SH-SY5Y (cell line): ENCODE measurements around the gene MBP.

Source experiments
- GATA2 ChIP-seq: IDR thresholded peaks from 2 replicates; pipeline ENCODE4 v1.6.1; 2011; ENCODE audit warnings: mild to moderate bottlenecking, low read depth, low read length
- GATA3 ChIP-seq: IDR thresholded peaks from 2 replicates; pipeline ENCODE4 v1.6.1; 2011; ENCODE audit warnings: low read depth, mild to moderate bottlenecking, low read length, moderate library complexity

Gene MBP

GRCh38 chr18:77071711-77072292 is 60.8 kb downstream of the MBP start:
- no peak for TF ChIP-seq GATA2
- TF ChIP-seq GATA3, result no peak

- TF ChIP-seq GATA3 (no peak), GATA2 (no peak)
These were observed 61.5 kb downstream of the MBP start for GRCh38 chr18:77071061-77071460.

GRCh38 chr18:77070627-77071026 is 62.0 kb downstream of the MBP start:
- no peak for TF ChIP-seq GATA3
- TF ChIP-seq GATA2, result no peak

- no peak for TF ChIP-seq GATA2
- TF ChIP-seq GATA3, result no peak
These were observed 62.7 kb downstream of the MBP start for GRCh38 chr18:77069931-77070330.

GRCh38 chr18:77069482-77069881 is 63.1 kb downstream of the MBP start:
- no peak for TF ChIP-seq GATA3
- TF ChIP-seq GATA2, result no peak

GRCh38 chr18:77068321-77069312 is 64.0 kb downstream of the MBP start:
- no peak for TF ChIP-seq GATA2
- no peak for TF ChIP-seq GATA3

GRCh38 chr18:77067291-77068061 is 65.1 kb downstream of the MBP start:
- TF ChIP-seq GATA2 (no peak), GATA3 (no peak)

GRCh38 chr18:77066689-77067088 is 65.9 kb downstream of the MBP start:
- TF ChIP-seq GATA3, result no peak
- TF ChIP-seq GATA2, result no peak

GRCh38 chr18:77066101-77066500 is 66.5 kb downstream of the MBP start:
- TF ChIP-seq GATA3, result no peak
- no peak for TF ChIP-seq GATA2

- TF ChIP-seq GATA3 (no peak), GATA2 (no peak)
These were observed 67.2 kb downstream of the MBP start for GRCh38 chr18:77065221-77065981.

- TF ChIP-seq GATA2 (no peak), GATA3 (no peak)
These were observed 69.3 kb downstream of the MBP start for GRCh38 chr18:77063260-77063659.

GRCh38 chr18:77062518-77063003 is 70.0 kb downstream of the MBP start:
- TF ChIP-seq GATA3 (no peak), GATA2 (no peak)

GRCh38 chr18:77061946-77062517 is 70.6 kb downstream of the MBP start:
- TF ChIP-seq GATA2 (no peak), GATA3 (no peak)
